ENCODE data around the gene CYP3A7. TPM values are rescaled to one million over a fixed set of nuclear protein-coding genes. Genes with fewer than 3 reads are reported as not detected.

The CYP3A7 gene
- total and polyA plus RNA-seq, 9 of the 15 experiments (the other 6 are each of a cell fraction or from before 2014, with no cell fraction given): 0.20 TPM; not detected in 8

- FAIRE-seq (peak; percentile 74), ATAC-seq (peak; percentile 84)
- 0% methylated on average over 4 of the region's 4 CpGs for WGBS (ENCODE audit: insufficient coverage, low coverage, missing lambda C conversion rate)
- peak; percentile 77 to 79 for TF ChIP-seq KDM1A (IDR thresholded peaks at IDR 0.05)
- peak; percentile 88 for TF ChIP-seq SMARCE1 (IDR thresholded peaks at IDR 0.05)
- TF ChIP-seq EP300 (IDR thresholded peaks at IDR 0.05; ENCODE audit: low read length): peak; percentile 45; the same call in 1 of the 2 replicates
- no peak for TF ChIP-seq ZNF324 (CRISPR knock-in tag; IDR thresholded peaks at IDR 0.05)
- TF ChIP-seq FOS (IDR thresholded peaks at IDR 0.05; ENCODE audit: extremely low read depth, insufficient read length): peak; percentile 41
- TF ChIP-seq ZNF644 (tag; IDR thresholded peaks at IDR 0.05; ENCODE audit: low read depth): no peak
- TF ChIP-seq MEIS2 (IDR thresholded peaks at IDR 0.05; ENCODE audit: partially characterized antibody): peak; percentile 80
- TF ChIP-seq NRF1 (conservative IDR thresholded peaks at IDR 0.05 in 1 of 2, IDR thresholded peaks at IDR 0.05 in 1 of 2): 0 out of 4 replicates have a peak, but pooled peaks of 1 of the 2 experiments have one; percentile 5
- TF ChIP-seq PHF8 (IDR thresholded peaks at IDR 0.05; ENCODE audit: borderline replicate concordance, low read length): 0 out of 2 replicates have a peak, but pooled peaks have one; percentile 33
- peak; percentile 93 for TF ChIP-seq FOSL1 (tag; conservative IDR thresholded peaks at IDR 0.05)
- peak; percentile 96 for TF ChIP-seq JUND (IDR thresholded peaks at IDR 0.05; ENCODE audit: borderline replicate concordance, low read depth, low read length)
- TF ChIP-seq JUND (tag; IDR thresholded peaks at IDR 0.05; ENCODE audit: borderline replicate concordance, low read depth, low read length): peak; percentile 93; the same call in 2 of the 3 replicates
- 0 out of 2 replicates have a peak, but pooled peaks have one; percentile 27 for TF ChIP-seq OTX1 (CRISPR knock-in tag; IDR thresholded peaks at IDR 0.05)
- TF ChIP-seq ZNF766 (CRISPR knock-in tag; conservative IDR thresholded peaks at IDR 0.05): peak; percentile 82
- TF ChIP-seq MAZ (CRISPR knock-in tag; conservative IDR thresholded peaks at IDR 0.05 in 1 of 2, IDR thresholded peaks at IDR 0.05 in 1 of 2): peak in 1 of 2 experiments; percentile 11; a peak in 1 of 4 replicates
- TF ChIP-seq, protein P1, sequence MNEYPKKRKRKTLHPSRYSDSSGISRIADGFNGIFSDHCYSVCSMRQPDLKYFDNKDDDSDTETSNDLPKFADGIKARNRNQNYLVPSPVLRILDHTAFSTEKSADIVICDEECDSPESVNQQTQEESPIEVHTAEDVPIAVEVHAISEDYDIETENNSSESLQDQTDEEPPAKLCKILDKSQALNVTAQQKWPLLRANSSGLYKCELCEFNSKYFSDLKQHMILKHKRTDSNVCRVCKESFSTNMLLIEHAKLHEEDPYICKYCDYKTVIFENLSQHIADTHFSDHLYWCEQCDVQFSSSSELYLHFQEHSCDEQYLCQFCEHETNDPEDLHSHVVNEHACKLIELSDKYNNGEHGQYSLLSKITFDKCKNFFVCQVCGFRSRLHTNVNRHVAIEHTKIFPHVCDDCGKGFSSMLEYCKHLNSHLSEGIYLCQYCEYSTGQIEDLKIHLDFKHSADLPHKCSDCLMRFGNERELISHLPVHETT (CRISPR knock-in tag; conservative IDR thresholded peaks at IDR 0.05 in 1 of 2, IDR thresholded peaks at IDR 0.05 in 1 of 2): 0 out of 4 replicates have a peak, but pooled peaks of 1 of the 2 experiments have one; percentile 4
- TF ChIP-seq SMARCA4 (IDR thresholded peaks at IDR 0.05): peak; percentile 81
- TF ChIP-seq PCBP2 (IDR thresholded peaks at IDR 0.05; ENCODE audit: low read depth, low read length, poor library complexity, severe bottlenecking): no peak
- TF ChIP-seq U2AF2 (optimal IDR thresholded peaks at IDR 0.05; ENCODE audit: low read depth, low read length): no peak
- TF ChIP-seq L3MBTL2 (IDR thresholded peaks at IDR 0.05): peak; percentile 41; the same call in 1 of the 2 replicates
- TF ChIP-seq CCAR2 (IDR thresholded peaks at IDR 0.05; ENCODE audit: low read depth, low read length): no peak
- TF ChIP-seq EHMT2 (IDR thresholded peaks at IDR 0.05): peak; percentile 60; the same call in 1 of the 2 replicates
Measured at GRCh38 chr7:99679032-99679399, 56.0 kb downstream of the CYP3A7 start.

More at GRCh38 chr7:99679032-99679399, 56.0 kb downstream of the CYP3A7 start:
- H3K9me3 ChIP-seq (replicated peaks; ENCODE audit: control insufficient read depth, insufficient read depth, low read depth, low read length): no peaks in the 10 kb centered on the region
- H3K4me2 ChIP-seq (ENCODE audit: insufficient read depth, low read length): peak overlapping the region; percentile 74
- H3K27me3 ChIP-seq (ENCODE audit: control insufficient read depth in 2 of 2, insufficient read depth in 2 of 2, low read length in 2 of 2): no peaks in the 10 kb centered on the region
- no peaks in the 10 kb centered on the region for H3K9me1 ChIP-seq (ENCODE audit: control insufficient read depth, insufficient read depth, low read length)
- no peak overlapping the region for H3K4me3 ChIP-seq
- peak overlapping the region; percentile 54 for H3K27ac ChIP-seq (ENCODE audit: extremely low read depth, low read depth, low read length)
- no peaks in the 10 kb centered on the region for H3K79me2 ChIP-seq (ENCODE audit: control insufficient read depth, insufficient read depth, low read length)
- in situ Hi-C loops (cut with MboI): no loop called here
- peak overlapping the region; percentile 27 to 66; a peak in 2 of 4 replicates for H3K9ac ChIP-seq (ENCODE audit: insufficient read depth in 1 of 2, low read depth in 2 of 2, low read length in 2 of 2)
- no peaks in the 10 kb centered on the region for H3K36me3 ChIP-seq (ENCODE audit: control insufficient read depth, insufficient read depth, low read length)
- peaks cover 14 to 25% of the 10 kb centered on the region in 2 experiments; a peak in 4 of 5 replicates for H3K4me1 ChIP-seq (replicated peaks in 1 of 2; ENCODE audit: control insufficient read depth in 2 of 2, insufficient read depth in 2 of 2, low read length in 2 of 2)
- peak; percentile 51 to 77 (median 63) for DNase-seq (ENCODE audit: extremely low read depth in 1 of 4, low spot score in 3 of 4)
- H4K20me1 ChIP-seq (replicated peaks; ENCODE audit: control insufficient read depth, insufficient read depth, low read length): no peaks in the 10 kb centered on the region
- no TSS peak for BruUV-seq (replicated peaks)
- CTCF ChIA-PET (ENCODE audit: low intra/inter-chr PET ratio): no interaction called here
- intact Hi-C loops (cut with micrococcal nuclease): loop anchor here (2.0 kb wide), 1 partner anchor 14 kb away; no protein-coding TSS in a partner anchor
- peak overlapping the region; percentile 69 for H2AFZ ChIP-seq (ENCODE audit: low read depth, low read length)
- POLR2A ChIA-PET: interaction anchor here (0.7 to 2.6 kb wide), 8 partner anchors 9 to 237 kb away, joined by 3 to 26 read pairs (median 4); no protein-coding TSS in a partner anchor
